GM21526 (cell line): ENCODE measurements around the gene ERCC2.

Experiments
- ATAC-seq: cut with Tn5 transposase; IDR thresholded peaks from one replicate; pipeline ENCODE4 v1.9.1; 2021; ENCODE audit warnings: moderate library complexity; ENCODE audit not compliant: unreplicated experiment, low FRiP score

ERCC2 gene

GRCh38 chr19:45306518-45307027 is 63.8 kb downstream of the ERCC2 start:
- ATAC-seq, result no peak

DNA sequence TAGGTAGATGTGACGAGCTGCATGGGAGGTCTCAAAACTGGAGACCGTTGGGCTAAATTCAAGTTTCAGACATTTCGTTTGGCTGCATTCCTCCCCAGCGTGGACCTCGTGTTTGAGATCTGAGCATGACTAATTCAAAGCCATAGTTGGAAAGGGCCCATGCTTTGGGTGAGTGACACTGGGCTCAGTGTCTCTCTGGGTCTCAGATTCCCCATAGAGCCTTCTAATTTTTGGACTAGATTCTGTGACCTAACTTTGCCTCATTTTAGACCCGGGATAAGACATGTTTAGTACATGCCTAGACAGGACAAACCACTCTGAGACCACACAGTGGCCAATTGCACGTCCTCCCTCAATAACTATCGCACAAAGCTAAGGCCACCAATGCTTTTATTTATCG is 64.3 kb downstream of the ERCC2 start:
- no peak for ATAC-seq

GRCh38 chr19:45305421-45305820 is 65.0 kb downstream of the ERCC2 start:
- no peak for ATAC-seq

DNA sequence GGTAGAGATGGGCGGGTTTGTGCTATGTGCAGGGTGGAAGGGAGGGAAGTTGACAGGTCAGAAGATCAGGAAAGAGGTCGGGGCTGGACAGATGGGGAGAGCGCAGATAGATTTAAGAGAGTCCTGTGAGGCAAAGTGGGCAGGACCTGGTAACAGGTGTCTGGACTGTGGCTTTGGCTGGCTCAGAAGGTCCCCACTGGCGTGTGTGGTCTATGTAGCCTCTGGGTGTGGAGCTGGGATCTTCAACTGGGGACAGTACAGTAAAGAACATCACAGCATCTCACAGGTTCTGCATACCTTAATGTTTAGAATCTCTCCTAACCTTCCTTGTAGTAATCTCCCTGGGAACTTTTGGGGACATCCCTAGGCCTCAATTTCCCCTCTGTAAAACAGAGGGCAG is 65.4 kb downstream of the ERCC2 start:
- ATAC-seq, result no peak

GRCh38 chr19:45304141-45304926 is 66.0 kb downstream of the ERCC2 start:
- no peak for ATAC-seq

- no peak for ATAC-seq
These were observed 66.9 kb downstream of the ERCC2 start for GRCh38 chr19:45303269-45304060.

- ATAC-seq, result no peak
These were observed 68.0 kb downstream of the ERCC2 start for GRCh38 chr19:45302416-45302815.
